K562 (cell line): Measurements from ENCODE around the gene ARID3A. TPM values are rescaled to one million over a fixed set of nuclear protein-coding genes. Genes with fewer than 3 reads are reported as not detected.

Source experiments
- BHLHE40 ChIP-seq: IDR thresholded peaks from 2 replicates; pipeline ENCODE4 v1.6.1; 2011; ENCODE audit warnings: low read length, improper control_type of control experiment
- CHD1 ChIP-seq: fragments of 200-600 bp; sonication (generic); IDR thresholded peaks from one replicate; pipeline ENCODE4 v1.6.1; 2012; ENCODE audit warnings: mild to moderate bottlenecking, moderate library complexity, low read length, inconsistent platforms
- CTBP1 ChIP-seq: fragments of 450-650 bp; IDR thresholded peaks from 2 replicates; pipeline ENCODE4 v1.6.1; 2016; ENCODE audit warnings: borderline replicate concordance
- GATAD2A ChIP-seq: fragments of 450-650 bp; IDR thresholded peaks from 2 replicates; pipeline ENCODE4 v1.6.1; 2017
- GTF2E2 ChIP-seq: fragments of 200-800 bp; sonication (Bioruptor generic); IDR thresholded peaks from 2 replicates; pipeline ENCODE4 v1.6.1; 2016; ENCODE audit warnings: missing genetic modification characterization, missing compliant biosample characterization
- HNRNPH1 ChIP-seq: fragments of 200-400 bp; formaldehyde crosslinking; optimal IDR thresholded peaks from 2 replicates; pipeline ENCODE3; 2017; ENCODE audit warnings: low read depth, mild to moderate bottlenecking, low read length, moderate library complexity
- HOMEZ ChIP-seq: fragments of 250-450 bp; sonication (Bioruptor Pico); IDR thresholded peaks from 2 replicates; pipeline ENCODE4 v1.4.0; 2020; ENCODE audit warnings: mild to moderate bottlenecking, moderate library complexity
- MAFG ChIP-seq: fragments of 450-650 bp; conservative IDR thresholded peaks from 2 replicates; pipeline ENCODE4 v1.6.1; 2016; ENCODE audit warnings: missing genetic modification characterization, missing compliant biosample characterization
- MAX ChIP-seq: sonication (generic); formaldehyde crosslinking; IDR thresholded peaks from 2 replicates; pipeline ENCODE4 v1.9.0; 2022; ENCODE audit warnings: mild to moderate bottlenecking, missing genetic modification reagents
- MED1 ChIP-seq: sonication (generic); formaldehyde crosslinking; IDR thresholded peaks from 2 replicates; pipeline ENCODE4 v1.8.1; 2023; ENCODE audit warnings: missing genetic modification reagents, borderline replicate concordance
- NFRKB ChIP-seq: fragments of 450-650 bp; IDR thresholded peaks from 2 replicates; pipeline ENCODE4 v1.6.1; 2016; ENCODE audit warnings: low read depth
- SAP30 ChIP-seq: fragments of 200-600 bp; sonication (generic); IDR thresholded peaks from 2 replicates; pipeline ENCODE4 v1.6.1; 2012; ENCODE audit warnings: borderline replicate concordance, low read depth, mild to moderate bottlenecking, moderate library complexity, low read length, control low read depth, inconsistent platforms; ENCODE audit not compliant: insufficient read depth, poor library complexity, severe bottlenecking
- TCFL5 ChIP-seq: fragments of 250-450 bp; sonication (Bioruptor Pico); conservative IDR thresholded peaks from 2 replicates; pipeline ENCODE4 v1.6.1; 2021; ENCODE audit warnings: mild to moderate bottlenecking, moderate library complexity, matching md5 sums
- ZFP30 ChIP-seq: fragments of 250-450 bp; sonication (Bioruptor Pico); IDR thresholded peaks from 2 replicates; pipeline ENCODE4 v1.8.0; 2022; ENCODE audit warnings: moderate library complexity, mild to moderate bottlenecking, inconsistent platforms, borderline replicate concordance
- ZNF23 ChIP-seq: fragments of 250-450 bp; sonication (Bioruptor Pico); IDR thresholded peaks from 2 replicates; pipeline ENCODE4 v1.4.0; 2020; ENCODE audit warnings: mild to moderate bottlenecking
- ZNF263 ChIP-seq: sonication (generic); formaldehyde crosslinking; IDR thresholded peaks from 2 replicates; pipeline ENCODE4 v1.8.0; 2022; ENCODE audit warnings: mild to moderate bottlenecking, missing genetic modification reagents, borderline replicate concordance
- ZNF696 ChIP-seq: fragments of 250-450 bp; sonication (Bioruptor Pico); conservative IDR thresholded peaks from 2 replicates; pipeline ENCODE4 v1.4.0; 2020; ENCODE audit warnings: mild to moderate bottlenecking, moderate library complexity
- ZNF707 ChIP-seq: fragments of 250-450 bp; sonication (Bioruptor Pico); conservative IDR thresholded peaks from 2 replicates; pipeline ENCODE4 v1.8.0; 2022; ENCODE audit warnings: inconsistent platforms, mild to moderate bottlenecking, moderate library complexity
- ZNF764 ChIP-seq: fragments of 250-450 bp; sonication (Bioruptor Pico); IDR thresholded peaks from 2 replicates; pipeline ENCODE4 v1.4.0; 2020; ENCODE audit warnings: low read depth, mild to moderate bottlenecking, moderate library complexity
- polyA plus RNA-seq, 8 experiments: library from polyadenylated mRNA; depleted of rRNA in 4 of 8; stranded (reverse) in 5 of 8; unstranded in 3 of 8; fragments of >200 nt; fragmentation: Nextera tagmentation in 2 of 8; fragmentation: Illumina TruSeq in 1 of 8; extraction: Ambion mirVana in 2 of 8; extraction: Trizol in 1 of 8; gene quantifications; 2 replicates each; pipeline versions ENCODE4 v1.2.1 to v1.2.3, GENCODE V29; 2011 to 2014; ENCODE audit warnings: inconsistent platforms in 1 of 8, missing spikeins in 1 of 8
- total RNA-seq, 7 experiments: library from RNA; depleted of rRNA in 6 of 7; stranded (reverse); fragments of >200 nt in 6 of 7; fragmentation: Illumina TruSeq in 2 of 7; extraction: Trizol in 2 of 7; gene quantifications; 2 replicates each; pipeline versions ENCODE4 v1.2.1 to v1.2.3, GENCODE V29; 2011 to 2021; ENCODE audit warnings: low replicate concordance in 1 of 7
- TF ChIP-seq, protein P1 (sequence below): fragments of 450-650 bp; IDR thresholded peaks from 2 replicates; pipeline ENCODE4 v1.6.1; 2016; ENCODE audit warnings: antibody characterized with exemption
- TF ChIP-seq, protein P2 (sequence below): IDR thresholded peaks from 2 replicates; pipeline ENCODE4 v1.6.1; 2012; ENCODE audit warnings: low read depth, low read length, improper control_type of control experiment, borderline replicate concordance

The ARID3A gene
- total and polyA plus RNA-seq, 9 of the 15 experiments (the other 6 are each of a cell fraction or from before 2014, with no cell fraction given) = 1.4 to 118 (median 31.2) TPM

DNA sequence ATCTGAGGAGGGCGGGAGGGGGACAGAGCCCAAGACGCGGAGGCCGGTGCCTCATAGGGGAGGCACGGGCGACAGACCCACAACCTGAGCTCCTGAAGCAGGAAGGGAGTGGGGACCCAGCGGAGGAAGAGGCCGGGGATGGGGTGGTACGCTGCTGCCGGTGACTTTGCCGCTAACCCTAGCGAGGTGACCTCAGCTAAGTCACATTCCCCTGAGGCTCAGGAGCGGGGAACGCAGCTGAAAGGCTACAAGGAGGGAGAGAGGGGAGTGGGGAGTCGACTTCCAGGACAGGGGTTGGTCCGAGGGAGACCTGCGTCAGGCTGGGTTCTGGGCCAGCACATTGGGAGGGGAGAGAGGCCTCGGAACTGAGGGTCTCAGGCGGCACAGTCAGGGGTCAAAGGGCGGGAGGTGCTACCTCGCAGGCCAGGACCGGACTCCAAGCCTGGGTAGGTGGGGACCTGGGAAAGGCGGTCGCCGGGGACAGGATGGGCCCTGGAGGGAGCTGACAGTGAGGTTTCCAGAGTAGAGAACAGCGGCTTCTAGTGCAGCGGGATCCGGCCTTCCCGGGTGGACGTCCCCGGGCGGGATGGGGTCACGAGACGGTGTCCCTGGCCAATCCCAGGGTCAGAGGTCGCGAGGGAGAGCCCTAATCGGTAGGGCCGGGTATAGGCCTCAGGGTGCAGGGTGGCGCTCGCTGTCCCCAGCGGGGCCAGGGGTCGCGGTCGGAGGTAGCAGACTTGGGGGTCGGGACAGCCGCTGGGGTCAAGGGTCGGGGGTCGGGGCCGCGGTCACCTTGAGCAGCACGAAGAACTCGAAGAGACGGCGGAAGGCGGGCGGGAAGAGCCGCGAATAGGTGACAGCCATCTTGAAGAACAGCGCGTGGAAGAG lies 94.4 kb downstream of the ARID3A start (continued):
- no peak for TF ChIP-seq HOMEZ (CRISPR knock-in tag)
- peak; percentile 77 for TF ChIP-seq CHD1
- no peak for TF ChIP-seq NFRKB
- TF ChIP-seq TCFL5 (CRISPR knock-in tag) = no peak
- TF ChIP-seq ZNF263 (CRISPR knock-in tag) = no peak
- no peak for TF ChIP-seq ZFP30 (CRISPR knock-in tag)
- TF ChIP-seq, protein P1, sequence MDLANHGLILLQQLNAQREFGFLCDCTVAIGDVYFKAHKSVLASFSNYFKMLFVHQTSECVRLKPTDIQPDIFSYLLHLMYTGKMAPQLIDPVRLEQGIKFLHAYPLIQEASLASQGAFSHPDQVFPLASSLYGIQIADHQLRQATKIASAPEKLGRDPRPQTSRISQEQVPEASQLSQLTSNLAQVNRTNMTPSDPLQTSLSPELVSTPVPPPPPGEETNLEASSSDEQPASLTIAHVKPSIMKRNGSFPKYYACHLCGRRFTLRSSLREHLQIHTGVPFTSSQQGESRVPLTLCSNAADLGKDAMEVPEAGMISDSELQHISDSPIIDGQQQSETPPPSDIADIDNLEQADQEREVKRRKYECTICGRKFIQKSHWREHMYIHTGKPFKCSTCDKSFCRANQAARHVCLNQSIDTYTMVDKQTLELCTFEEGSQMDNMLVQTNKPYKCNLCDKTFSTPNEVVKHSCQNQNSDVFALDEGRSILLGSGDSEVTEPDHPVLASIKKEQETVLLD = no peak
- TF ChIP-seq ZNF764 (CRISPR knock-in tag) = no peak
- no peak for TF ChIP-seq HNRNPH1
- no peak for TF ChIP-seq MAFG
- TF ChIP-seq SAP30 = peak; percentile 36
- no peak for TF ChIP-seq ZNF707
- TF ChIP-seq MAX = no peak
- no peak for TF ChIP-seq GTF2E2
- no peak for TF ChIP-seq MED1
- no peak for TF ChIP-seq GATAD2A
- TF ChIP-seq, protein P2, sequence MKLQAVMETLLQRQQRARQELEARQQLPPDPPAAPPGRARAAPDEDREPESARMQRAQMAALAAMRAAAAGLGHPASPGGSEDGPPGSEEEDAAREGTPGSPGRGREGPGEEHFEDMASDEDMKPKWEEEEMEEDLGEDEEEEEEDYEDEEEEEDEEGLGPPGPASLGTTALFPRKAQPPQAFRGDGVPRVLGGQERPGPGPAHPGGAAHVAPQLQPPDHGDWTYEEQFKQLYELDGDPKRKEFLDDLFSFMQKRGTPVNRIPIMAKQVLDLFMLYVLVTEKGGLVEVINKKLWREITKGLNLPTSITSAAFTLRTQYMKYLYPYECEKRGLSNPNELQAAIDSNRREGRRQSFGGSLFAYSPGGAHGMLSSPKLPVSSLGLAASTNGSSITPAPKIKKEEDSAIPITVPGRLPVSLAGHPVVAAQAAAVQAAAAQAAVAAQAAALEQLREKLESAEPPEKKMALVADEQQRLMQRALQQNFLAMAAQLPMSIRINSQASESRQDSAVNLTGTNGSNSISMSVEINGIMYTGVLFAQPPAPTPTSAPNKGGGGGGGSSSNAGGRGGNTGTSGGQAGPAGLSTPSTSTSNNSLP = no peak
- no peak for TF ChIP-seq ZNF23 (CRISPR knock-in tag)
- TF ChIP-seq BHLHE40 = peak; percentile 38; the same call in 1 of the 2 replicates
- TF ChIP-seq ZNF696 (CRISPR knock-in tag) = no peak
- no peak for TF ChIP-seq CTBP1
